GM18909 (cell line): ENCODE data around the gene FOXK2.
"Not testable (repeated sequence)": the region's sequence is repeated elsewhere in the genome, so short reads cannot be mapped to it uniquely, and the experiment has no call there.

Source experiments
- ATAC-seq: cut with Tn5 transposase; IDR thresholded peaks from one replicate; pipeline ENCODE4 v1.9.1; 2021; ENCODE audit warnings: mild to moderate bottlenecking; ENCODE audit not compliant: unreplicated experiment, poor library complexity

The FOXK2 gene

GRCh38 chr17:82561429-82562035 lies 42.0 kb downstream of the FOXK2 start:
- ATAC-seq = no peak

DNA sequence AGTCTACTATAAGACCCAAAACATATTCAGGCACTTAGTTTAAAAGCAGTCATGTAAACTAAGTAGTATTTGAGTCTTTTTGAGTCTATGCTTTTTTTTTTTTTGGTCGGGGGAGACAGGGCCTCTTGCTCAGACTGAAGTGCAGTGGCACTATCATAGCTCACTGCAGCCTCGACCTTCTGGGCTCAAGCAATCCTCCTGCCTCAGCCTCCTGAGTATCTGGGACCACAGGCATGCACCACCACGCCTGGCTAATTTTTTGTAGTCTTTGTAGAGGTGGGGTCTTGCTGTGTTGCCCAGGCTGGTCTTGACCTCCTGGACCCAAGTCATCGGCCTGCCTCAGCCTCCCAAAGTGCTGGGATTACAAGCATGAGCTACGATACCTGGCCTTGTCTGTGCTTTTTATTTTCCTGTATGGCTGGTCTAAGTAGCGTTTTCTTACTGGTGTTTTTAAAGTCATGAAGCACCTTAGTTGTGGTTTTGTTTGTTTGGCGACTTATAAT lies 43.2 kb downstream of the FOXK2 start:
- ATAC-seq = not testable (repeated sequence)

- no peak for ATAC-seq
Observed at GRCh38 chr17:82563318-82563717, 43.8 kb downstream of the FOXK2 start.

DNA sequence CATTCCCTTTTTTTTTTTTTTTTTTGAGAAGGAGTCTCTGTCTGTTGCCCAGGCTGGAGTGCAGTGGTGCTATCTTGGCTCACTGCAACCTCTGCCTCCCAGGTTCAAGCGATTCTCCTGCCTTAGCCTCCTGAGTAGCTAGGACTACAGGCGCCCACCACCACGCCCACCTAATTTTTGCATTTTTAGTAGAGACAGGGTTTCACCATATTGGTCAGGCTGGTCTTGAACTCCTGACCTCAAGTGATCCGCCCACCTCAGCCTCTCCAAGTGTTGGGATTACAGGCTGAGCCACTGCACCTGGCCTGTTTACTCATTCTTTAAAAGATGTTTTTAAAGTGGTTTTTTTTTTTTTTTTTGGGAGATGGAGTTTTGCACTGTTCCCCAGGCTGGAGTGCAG lies 44.2 kb downstream of the FOXK2 start:
- ATAC-seq = not testable (repeated sequence)

- ATAC-seq = no peak
Observed at GRCh38 chr17:82564241-82564640, 44.7 kb downstream of the FOXK2 start.

GRCh38 chr17:82565551-82565950 lies 46.0 kb downstream of the FOXK2 start:
- ATAC-seq = no peak

DNA sequence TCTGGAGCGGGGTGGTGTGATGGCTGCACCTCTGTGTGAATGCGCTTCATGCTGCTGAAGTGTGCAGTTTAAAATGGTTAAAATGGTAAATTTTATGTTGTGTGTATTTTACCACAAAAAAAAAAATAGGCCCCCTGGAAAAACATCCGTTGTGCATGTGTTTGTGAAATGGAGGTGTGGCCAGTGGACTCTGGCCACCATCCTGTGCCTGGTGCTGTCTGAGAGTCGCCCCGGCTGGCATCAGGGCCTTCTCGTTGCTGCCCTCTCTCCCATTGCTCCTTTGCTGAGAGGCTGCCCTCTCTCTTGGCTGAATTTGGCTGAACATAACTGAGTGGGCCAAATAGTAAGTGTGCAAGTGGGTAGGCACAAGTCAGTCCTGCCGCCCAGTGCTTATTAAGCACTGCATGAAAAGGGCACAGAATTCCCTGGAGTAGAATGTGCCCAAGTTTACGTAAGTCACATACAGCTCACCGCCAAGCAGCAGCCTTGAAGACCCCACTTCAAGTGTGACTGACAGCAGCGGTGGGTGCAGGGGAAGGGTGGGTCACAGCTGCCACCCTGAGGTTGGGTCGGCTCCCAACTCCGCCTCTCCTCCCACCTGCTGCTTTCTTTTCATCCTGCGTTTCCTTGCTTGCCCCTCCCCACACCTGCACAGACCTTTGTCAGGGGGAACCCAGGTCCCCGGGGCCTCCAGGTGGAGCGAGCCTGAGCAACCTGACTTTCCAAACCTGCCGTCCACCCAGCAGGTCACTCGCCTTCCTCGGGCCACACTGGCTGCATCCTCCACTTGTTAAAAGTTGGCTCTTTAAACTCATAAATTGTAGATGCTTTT lies 46.8 kb downstream of the FOXK2 start:
- no peak for ATAC-seq

- ATAC-seq = no peak
Observed at GRCh38 chr17:82567286-82567685, 47.8 kb downstream of the FOXK2 start.

GRCh38 chr17:82568997-82569393 lies 49.5 kb downstream of the FOXK2 start:
- no peak for ATAC-seq

DNA sequence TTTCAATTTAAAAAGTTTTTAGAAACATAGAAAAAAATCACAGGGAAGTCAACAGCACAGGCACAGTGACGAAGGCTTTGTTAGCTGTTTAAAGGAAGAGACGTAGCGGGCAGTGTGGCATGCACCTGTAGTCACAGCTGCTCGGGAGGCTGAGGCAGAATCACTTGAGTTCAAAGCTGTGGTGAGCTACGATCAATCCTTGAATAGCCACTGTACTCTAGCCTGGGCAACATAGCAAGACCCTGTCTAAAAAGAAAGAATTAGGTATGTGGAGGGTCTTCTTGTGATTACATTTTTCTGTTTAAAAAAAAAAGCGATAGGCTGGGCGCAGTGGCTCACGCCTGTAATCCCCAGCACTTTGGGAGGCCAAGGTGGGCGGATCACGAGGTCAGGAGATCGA lies 50.1 kb downstream of the FOXK2 start:
- ATAC-seq = no peak

DNA sequence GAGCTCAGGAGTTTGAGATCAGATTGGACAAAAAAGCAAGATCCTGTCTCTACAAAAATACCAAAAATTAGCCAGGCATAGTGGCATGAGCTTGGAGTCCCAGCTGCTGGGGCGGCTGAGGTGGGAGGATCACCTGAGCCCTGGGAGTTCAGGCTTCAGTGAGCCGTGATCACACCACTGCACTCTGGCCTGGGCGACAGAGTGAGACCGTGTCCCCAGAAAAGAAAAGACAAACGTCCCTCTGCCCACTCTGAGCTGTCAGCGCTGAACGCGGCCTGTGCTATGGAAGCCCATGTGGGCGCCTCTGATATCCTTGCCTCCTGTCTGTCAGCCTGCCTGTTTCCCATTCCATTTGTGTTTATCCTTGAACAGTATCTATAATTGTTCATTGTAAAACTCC lies 50.7 kb downstream of the FOXK2 start:
- ATAC-seq = no peak

GRCh38 chr17:82571855-82572254 lies 52.3 kb downstream of the FOXK2 start:
- no peak for ATAC-seq

DNA sequence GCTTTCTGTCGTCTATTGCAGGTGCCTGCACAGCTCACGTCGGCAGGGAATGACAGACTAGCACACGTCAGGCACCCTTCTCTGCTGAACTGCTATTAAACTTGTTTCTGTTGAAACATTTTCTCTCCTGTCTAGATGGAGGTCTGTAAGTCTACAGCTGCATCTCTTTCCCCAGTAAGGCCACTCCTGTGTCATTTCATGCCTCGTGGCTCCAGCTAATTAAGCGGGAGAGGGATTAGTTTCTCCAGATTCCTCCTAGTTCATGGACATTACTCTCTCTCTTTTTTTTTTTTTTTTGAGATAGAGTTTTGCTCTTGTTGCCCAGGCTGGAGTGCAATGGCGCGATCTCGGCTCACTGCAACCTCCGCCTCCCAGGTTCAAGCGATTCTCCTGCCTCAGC lies 54.5 kb downstream of the FOXK2 start:
- no peak for ATAC-seq

DNA sequence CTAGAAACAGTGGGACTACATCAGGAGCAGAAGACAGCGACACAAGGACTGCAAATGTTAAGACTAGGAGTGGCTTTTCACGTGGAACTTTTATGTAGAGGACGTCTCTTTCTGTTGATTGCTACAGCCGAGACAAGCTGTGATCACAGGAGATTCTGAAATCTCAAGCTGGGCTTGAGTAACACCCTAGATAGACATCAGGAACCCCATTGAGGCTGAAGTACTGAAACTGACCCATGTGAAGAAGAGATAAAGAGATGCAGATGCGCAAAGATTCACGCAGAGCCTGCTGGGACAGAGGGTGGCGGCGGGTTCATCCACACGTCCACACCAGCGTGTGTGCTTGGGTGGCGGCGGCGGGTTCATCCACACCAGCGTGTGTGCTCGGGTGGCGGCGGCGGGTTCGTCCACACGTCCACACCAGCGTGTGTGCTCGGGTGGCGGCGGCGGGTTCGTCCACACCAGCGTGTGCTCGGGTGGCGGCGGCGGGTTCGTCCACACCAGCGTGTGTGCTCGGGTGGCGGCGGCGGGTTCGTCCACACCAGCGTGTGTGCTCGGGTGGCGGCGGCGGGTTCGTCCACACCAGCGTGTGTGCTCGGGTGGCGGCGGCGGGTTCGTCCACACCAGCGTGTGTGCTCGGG lies 56.2 kb downstream of the FOXK2 start:
- not testable (repeated sequence) for ATAC-seq

DNA sequence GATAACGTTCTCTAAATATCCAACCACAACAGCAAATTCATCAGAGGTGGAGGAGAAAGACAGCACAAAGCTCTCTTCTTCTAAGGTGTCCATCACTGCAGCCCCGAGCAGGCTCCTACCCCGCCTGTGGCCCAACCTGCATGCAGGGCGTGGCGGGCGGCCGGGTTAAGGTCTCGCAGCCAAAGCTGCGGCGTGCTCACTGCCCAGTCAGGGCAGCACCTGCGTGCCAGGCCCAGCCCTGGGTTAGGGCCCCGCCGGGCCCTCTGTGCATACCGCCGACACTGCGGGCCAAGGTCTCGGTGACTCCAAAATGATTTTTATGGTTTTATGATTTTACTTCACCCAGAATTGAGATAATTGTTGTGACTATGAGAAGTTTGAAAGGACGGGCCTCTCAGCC lies 57.8 kb downstream of the FOXK2 start:
- no peak for ATAC-seq

- not testable (repeated sequence) for ATAC-seq
Observed at GRCh38 chr17:82579969-82580368, 60.4 kb downstream of the FOXK2 start.

DNA sequence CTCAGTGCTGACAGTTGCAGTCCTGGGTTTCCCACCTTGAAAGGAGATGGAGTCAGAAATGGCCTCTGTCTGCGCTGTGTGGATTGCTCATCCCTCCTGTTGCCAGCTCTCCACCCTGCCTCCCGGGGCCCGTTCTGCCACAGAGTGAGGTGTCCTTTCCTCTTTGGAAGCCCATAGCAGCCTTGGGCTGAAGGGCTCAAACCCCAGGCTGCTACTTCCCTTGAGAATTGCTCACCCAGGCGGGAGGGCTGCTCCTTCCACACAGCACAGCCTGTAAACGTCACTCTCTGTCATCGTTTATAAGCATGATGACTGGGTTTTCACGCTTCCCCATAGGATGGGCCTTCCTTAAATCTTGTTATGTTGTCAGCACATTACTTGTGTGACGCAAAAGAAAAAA lies 62.7 kb downstream of the FOXK2 start:
- no peak for ATAC-seq

GRCh38 chr17:82582709-82583108 lies 63.2 kb downstream of the FOXK2 start:
- no peak for ATAC-seq

GRCh38 chr17:82583720-82584234 lies 64.2 kb downstream of the FOXK2 start:
- no peak for ATAC-seq

DNA sequence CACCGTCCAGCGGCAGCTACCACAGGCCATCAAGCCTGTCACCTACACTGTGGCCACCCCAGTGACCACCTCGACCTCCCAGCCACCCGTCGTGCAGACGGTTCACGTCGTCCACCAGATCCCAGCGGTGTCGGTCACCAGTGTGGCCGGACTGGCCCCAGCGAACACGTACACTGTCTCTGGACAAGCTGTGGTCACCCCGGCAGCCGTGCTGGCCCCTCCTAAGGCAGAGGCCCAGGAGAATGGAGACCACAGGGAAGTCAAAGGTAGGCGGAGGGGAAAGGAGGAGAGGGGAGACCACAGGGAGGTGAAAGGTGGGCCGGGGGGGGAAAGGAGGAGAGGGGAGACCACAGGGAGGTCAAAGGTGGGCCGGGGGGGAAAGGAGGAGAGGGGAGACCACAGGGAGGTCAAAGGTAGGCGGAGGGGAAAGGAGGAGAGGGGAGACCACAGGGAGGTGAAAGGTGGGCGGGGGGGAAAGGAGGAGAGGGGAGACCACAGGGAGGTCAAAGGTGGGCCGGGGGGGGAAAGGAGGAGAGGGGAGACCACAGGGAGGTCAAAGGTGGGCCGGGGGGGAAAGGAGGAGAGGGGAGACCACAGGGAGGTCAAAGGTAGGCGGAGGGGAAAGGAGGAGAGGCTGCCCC lies 66.5 kb downstream of the FOXK2 start:
- not testable (repeated sequence) for ATAC-seq
